ENCODE data around the gene MCHR1. TPM values are rescaled to one million over a fixed set of nuclear protein-coding genes. Genes with fewer than 3 reads are reported as not detected.

MCHR1 gene
- total and polyA plus RNA-seq, 9 of the 15 experiments (the other 6 are each of a cell fraction or from before 2014, with no cell fraction given), result 0.03 to 0.50 TPM; not detected in 7

DNA sequence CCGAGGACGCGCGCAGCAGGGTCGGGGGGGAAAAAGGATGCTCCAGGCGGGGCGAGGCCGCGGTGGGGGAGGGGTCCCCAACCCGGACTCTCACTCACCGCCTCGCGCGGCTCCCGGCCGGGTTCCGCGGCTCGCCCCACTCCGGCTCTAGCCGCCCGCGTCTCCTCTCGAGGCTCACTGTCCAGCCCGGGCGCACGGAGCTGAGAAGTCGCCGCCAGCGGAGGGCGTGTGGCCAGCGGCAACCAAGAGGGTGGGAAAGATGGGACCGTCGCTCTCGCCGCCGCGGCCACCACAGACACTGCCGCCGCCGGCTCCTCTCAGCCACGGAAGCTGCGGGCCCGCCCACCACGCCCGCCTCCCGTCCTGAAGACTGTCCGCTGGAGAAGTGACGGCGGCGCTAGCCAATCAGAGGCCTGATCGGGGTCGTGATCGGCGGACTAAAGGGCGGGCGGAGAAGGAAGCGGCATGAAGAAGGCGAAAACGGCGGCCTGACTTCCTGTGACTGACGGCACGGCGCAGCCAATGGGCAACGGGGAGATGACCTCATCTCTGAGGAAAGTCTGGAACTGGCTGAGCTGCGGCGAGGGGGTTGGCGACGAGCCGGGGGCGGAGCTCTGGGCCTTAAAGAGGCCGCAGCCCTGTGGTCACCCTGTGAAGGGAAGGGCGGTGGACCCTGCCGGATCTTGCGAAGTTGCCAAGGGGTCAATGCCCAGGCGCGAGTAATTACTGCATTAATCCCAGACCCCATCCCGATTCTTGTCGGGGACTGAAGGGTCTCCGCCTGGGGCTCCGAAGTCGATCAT, 42.7 kb upstream of the MCHR1 start, which contains the start of gene MRTFA (continued):
- TF ChIP-seq KAT8 (IDR thresholded peaks at IDR 0.05; ENCODE audit: low read depth), result no peak
- TF ChIP-seq SAP30 (IDR thresholded peaks at IDR 0.05; ENCODE audit: borderline replicate concordance, insufficient read depth, low read depth, low read length, poor library complexity, severe bottlenecking), result peak; percentile 61
- TF ChIP-seq, protein P1, sequence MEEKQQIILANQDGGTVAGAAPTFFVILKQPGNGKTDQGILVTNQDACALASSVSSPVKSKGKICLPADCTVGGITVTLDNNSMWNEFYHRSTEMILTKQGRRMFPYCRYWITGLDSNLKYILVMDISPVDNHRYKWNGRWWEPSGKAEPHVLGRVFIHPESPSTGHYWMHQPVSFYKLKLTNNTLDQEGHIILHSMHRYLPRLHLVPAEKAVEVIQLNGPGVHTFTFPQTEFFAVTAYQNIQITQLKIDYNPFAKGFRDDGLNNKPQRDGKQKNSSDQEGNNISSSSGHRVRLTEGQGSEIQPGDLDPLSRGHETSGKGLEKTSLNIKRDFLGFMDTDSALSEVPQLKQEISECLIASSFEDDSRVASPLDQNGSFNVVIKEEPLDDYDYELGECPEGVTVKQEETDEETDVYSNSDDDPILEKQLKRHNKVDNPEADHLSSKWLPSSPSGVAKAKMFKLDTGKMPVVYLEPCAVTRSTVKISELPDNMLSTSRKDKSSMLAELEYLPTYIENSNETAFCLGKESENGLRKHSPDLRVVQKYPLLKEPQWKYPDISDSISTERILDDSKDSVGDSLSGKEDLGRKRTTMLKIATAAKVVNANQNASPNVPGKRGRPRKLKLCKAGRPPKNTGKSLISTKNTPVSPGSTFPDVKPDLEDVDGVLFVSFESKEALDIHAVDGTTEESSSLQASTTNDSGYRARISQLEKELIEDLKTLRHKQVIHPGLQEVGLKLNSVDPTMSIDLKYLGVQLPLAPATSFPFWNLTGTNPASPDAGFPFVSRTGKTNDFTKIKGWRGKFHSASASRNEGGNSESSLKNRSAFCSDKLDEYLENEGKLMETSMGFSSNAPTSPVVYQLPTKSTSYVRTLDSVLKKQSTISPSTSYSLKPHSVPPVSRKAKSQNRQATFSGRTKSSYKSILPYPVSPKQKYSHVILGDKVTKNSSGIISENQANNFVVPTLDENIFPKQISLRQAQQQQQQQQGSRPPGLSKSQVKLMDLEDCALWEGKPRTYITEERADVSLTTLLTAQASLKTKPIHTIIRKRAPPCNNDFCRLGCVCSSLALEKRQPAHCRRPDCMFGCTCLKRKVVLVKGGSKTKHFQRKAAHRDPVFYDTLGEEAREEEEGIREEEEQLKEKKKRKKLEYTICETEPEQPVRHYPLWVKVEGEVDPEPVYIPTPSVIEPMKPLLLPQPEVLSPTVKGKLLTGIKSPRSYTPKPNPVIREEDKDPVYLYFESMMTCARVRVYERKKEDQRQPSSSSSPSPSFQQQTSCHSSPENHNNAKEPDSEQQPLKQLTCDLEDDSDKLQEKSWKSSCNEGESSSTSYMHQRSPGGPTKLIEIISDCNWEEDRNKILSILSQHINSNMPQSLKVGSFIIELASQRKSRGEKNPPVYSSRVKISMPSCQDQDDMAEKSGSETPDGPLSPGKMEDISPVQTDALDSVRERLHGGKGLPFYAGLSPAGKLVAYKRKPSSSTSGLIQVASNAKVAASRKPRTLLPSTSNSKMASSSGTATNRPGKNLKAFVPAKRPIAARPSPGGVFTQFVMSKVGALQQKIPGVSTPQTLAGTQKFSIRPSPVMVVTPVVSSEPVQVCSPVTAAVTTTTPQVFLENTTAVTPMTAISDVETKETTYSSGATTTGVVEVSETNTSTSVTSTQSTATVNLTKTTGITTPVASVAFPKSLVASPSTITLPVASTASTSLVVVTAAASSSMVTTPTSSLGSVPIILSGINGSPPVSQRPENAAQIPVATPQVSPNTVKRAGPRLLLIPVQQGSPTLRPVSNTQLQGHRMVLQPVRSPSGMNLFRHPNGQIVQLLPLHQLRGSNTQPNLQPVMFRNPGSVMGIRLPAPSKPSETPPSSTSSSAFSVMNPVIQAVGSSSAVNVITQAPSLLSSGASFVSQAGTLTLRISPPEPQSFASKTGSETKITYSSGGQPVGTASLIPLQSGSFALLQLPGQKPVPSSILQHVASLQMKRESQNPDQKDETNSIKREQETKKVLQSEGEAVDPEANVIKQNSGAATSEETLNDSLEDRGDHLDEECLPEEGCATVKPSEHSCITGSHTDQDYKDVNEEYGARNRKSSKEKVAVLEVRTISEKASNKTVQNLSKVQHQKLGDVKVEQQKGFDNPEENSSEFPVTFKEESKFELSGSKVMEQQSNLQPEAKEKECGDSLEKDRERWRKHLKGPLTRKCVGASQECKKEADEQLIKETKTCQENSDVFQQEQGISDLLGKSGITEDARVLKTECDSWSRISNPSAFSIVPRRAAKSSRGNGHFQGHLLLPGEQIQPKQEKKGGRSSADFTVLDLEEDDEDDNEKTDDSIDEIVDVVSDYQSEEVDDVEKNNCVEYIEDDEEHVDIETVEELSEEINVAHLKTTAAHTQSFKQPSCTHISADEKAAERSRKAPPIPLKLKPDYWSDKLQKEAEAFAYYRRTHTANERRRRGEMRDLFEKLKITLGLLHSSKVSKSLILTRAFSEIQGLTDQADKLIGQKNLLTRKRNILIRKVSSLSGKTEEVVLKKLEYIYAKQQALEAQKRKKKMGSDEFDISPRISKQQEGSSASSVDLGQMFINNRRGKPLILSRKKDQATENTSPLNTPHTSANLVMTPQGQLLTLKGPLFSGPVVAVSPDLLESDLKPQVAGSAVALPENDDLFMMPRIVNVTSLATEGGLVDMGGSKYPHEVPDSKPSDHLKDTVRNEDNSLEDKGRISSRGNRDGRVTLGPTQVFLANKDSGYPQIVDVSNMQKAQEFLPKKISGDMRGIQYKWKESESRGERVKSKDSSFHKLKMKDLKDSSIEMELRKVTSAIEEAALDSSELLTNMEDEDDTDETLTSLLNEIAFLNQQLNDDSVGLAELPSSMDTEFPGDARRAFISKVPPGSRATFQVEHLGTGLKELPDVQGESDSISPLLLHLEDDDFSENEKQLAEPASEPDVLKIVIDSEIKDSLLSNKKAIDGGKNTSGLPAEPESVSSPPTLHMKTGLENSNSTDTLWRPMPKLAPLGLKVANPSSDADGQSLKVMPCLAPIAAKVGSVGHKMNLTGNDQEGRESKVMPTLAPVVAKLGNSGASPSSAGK (IDR thresholded peaks at IDR 0.05), result peak; percentile 62; the same call in 1 of the 2 replicates
- TF ChIP-seq, protein P2, sequence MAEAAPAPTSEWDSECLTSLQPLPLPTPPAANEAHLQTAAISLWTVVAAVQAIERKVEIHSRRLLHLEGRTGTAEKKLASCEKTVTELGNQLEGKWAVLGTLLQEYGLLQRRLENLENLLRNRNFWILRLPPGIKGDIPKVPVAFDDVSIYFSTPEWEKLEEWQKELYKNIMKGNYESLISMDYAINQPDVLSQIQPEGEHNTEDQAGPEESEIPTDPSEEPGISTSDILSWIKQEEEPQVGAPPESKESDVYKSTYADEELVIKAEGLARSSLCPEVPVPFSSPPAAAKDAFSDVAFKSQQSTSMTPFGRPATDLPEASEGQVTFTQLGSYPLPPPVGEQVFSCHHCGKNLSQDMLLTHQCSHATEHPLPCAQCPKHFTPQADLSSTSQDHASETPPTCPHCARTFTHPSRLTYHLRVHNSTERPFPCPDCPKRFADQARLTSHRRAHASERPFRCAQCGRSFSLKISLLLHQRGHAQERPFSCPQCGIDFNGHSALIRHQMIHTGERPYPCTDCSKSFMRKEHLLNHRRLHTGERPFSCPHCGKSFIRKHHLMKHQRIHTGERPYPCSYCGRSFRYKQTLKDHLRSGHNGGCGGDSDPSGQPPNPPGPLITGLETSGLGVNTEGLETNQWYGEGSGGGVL (CRISPR knock-in tag; IDR thresholded peaks at IDR 0.05), result no peak
- no peak; the same call in 1 of the 2 replicates for TF ChIP-seq HNRNPL (IDR thresholded peaks at IDR 0.05; ENCODE audit: low read depth, low read length)
- no peak for TF ChIP-seq ZNF583 (CRISPR knock-in tag; IDR thresholded peaks at IDR 0.05)
- TF ChIP-seq, protein P3, sequence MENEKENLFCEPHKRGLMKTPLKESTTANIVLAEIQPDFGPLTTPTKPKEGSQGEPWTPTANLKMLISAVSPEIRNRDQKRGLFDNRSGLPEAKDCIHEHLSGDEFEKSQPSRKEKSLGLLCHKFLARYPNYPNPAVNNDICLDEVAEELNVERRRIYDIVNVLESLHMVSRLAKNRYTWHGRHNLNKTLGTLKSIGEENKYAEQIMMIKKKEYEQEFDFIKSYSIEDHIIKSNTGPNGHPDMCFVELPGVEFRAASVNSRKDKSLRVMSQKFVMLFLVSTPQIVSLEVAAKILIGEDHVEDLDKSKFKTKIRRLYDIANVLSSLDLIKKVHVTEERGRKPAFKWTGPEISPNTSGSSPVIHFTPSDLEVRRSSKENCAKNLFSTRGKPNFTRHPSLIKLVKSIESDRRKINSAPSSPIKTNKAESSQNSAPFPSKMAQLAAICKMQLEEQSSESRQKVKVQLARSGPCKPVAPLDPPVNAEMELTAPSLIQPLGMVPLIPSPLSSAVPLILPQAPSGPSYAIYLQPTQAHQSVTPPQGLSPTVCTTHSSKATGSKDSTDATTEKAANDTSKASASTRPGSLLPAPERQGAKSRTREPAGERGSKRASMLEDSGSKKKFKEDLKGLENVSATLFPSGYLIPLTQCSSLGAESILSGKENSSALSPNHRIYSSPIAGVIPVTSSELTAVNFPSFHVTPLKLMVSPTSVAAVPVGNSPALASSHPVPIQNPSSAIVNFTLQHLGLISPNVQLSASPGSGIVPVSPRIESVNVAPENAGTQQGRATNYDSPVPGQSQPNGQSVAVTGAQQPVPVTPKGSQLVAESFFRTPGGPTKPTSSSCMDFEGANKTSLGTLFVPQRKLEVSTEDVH (IDR thresholded peaks at IDR 0.05; ENCODE audit: low read depth, partially characterized antibody), result no peak
- TF ChIP-seq, protein P4, sequence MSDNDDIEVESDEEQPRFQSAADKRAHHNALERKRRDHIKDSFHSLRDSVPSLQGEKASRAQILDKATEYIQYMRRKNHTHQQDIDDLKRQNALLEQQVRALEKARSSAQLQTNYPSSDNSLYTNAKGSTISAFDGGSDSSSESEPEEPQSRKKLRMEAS (CRISPR knock-in tag; IDR thresholded peaks at IDR 0.05), result peak; percentile 83
- peak; percentile 62 for TF ChIP-seq RBM25 (IDR thresholded peaks at IDR 0.05; ENCODE audit: low read depth, low read length, severe bottlenecking)

All from K562 (cell line).